HuH-7.5 (cell line): ENCODE results near the gene TCF7L2.

Experiments used
- DNase-seq: peaks from one replicate; pipeline ENCODE4 v3.0.0; 2011; ENCODE audit warnings: low spot score

The TCF7L2 gene

DNA sequence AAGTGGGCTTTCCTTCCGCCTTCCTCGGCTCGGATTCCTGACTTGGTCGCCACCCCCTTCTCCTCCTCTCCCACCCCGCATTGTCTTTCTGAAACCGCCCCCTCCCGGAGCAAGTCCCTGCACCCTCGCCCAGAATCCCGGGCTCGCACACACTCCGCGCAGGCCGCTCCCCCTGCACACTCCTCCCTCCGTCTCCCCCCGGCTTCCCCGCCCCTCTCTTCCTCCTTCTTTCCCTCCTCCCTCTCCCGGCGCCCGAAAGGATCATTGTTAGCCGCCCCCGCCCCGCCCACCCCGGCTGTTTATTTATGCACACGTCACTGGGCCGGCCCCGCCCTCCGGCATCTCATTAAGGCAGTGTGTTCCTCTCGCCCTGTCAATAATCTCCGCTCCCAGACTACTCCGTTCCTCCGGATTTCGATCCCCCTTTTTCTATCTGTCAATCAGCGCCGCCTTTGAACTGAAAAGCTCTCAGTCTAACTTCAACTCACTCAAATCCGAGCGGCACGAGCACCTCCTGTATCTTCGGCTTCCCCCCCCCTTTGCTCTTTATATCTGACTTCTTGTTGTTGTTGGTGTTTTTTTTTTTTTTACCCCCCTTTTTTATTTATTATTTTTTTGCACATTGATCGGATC is at the start of gene TCF7L2:
Gene TCF7L2 (plus strand): TSS at position 373 of the 633 bp plus-strand sequence. CDS start 510 bp downstream, outside the sequence.
- DNase-seq: peak; percentile 79

DNA sequence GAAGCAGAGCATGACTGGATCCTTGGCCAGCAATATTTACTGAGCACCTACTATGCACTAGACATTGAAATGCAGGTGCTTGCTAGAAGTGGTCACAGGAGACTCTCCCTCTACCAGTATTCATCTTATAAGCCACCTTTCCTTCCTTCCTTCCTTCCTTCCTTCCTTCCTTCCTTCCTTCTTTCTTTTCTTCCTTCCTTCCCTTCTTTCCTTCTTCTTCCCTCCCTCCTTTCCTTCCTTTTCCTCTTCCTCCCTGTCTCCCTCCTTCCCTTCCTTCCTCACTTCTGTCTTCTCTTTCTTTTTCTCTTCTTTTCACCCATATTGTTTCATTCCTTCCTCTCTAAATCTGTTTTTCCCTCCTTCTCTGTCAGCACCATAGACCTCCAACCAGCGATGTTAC is 47.3 kb upstream of the TCF7L2 start:
- DNase-seq: no peak

DNA sequence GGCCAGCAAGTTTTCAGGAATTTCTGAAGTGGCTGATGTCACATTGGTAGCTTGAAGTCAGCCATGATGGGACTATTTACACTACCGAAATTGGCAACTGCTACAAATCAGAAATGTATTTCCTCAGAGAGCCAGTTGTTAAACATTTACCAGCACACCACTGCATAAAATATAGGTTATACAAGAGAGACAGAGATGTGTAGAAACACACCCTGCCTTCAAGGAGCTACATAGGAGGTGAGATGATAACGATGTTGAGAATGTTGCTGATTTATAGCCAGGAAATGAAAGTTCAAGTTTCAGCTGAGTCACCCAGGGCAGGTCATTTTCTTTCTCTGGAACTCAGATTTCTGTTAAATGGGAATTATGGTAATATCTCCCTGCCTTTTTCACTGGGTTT is 46.0 kb upstream of the TCF7L2 start:
- no peak for DNase-seq

DNA sequence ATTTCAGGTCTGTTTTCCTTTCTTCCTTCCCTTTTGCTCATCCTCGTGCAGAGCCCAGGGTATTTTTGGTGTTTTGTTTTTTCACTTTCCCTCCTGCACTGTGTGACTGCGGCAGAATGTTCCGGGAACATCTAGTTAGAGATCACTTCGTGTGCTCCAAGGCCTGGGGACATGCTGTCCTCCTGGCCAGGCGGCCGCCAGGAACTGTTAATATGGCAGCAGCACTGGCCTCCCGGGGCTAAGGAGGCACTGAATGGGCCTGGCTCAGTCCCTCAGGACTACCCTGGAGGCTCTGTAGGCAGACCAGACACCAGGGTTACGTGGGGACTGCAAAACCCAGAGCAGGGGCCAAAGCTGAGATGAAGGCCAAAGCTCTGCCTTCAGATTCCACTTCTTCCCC is 43.1 kb upstream of the TCF7L2 start:
- no peak for DNase-seq

DNA sequence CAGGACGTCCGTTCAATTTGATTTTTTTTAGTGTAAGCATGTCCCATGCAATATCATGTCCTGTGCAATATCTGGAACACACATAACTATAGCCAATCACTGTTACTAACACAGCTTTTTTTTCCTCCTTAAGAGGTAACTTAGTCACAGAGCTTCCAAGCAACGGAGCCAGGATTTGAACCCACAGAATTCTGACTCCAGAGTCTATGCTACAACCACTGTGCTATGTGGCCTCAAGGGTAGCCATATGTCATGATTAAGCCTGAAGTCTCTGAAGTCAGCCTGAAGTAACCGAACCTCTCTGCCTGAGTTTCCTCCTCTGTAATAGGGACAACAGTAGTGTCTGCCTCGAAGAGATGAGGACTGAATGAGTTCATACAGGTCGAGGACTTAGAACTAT is 42.2 kb upstream of the TCF7L2 start:
- no peak for DNase-seq

DNA sequence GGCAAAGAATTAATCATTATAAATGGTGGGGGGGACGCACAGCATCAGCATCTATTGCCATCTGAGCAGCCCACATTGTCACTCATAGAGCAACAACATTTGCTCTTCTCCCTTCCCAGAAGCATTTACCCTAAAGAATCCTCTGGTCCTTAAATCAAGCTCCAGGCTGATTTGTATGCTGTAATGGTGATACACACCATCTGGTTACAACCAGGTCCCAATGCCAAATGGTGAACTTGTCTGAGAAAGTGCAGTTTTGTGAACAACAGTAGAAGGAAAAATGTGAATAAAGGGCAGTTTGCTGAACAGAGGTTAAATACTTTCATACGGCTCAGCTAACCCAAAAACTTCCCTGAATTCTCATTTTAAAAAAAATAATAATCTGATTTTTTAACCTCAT is 38.8 kb upstream of the TCF7L2 start:
- no peak for DNase-seq

DNA sequence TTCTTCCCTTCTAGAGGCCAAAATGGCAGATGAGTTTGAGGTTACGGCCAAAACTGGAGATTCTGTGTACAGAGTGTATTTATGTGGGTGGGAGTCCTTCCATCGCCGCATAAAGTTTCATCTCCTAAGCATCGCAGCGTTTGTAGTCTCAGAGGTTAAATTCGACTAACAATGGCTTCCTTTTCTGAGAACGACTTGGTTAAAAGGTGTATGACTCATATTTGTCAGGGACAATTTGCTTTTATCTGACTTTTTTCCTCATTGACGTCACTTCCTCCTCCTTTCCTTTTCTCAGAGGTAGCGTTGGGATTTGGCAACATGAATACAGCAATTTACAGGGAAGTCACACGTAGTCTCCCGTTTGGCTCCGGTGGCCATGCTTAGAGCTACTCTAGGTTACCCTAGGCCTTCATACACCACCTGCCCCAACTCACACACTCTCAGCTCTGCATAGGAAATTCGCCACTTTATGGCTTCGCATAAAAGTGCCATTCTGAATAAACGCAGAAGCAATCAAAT is 37.6 kb upstream of the TCF7L2 start:
- no peak for DNase-seq

DNA sequence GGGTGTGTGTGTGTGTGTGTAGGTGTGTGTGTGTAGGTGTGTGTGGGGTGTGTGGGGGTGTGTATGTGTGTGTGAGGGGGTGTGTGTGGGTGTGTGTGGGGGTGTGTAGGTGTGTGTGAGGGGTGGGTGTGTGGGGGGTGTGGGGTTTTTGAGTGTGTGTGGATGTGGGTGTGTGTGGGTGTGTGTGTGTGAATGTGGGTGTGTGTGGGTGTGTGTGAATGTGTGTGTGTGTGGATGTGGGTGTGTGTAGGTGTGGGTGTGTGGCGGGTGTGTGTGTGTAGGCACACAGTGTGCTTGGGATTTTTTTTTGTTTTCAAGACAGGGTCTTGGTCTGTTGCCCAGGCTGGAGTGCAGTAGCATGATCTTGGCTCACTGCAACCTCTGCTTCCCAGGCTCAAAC is 36.8 kb upstream of the TCF7L2 start:
- DNase-seq: no peak

DNA sequence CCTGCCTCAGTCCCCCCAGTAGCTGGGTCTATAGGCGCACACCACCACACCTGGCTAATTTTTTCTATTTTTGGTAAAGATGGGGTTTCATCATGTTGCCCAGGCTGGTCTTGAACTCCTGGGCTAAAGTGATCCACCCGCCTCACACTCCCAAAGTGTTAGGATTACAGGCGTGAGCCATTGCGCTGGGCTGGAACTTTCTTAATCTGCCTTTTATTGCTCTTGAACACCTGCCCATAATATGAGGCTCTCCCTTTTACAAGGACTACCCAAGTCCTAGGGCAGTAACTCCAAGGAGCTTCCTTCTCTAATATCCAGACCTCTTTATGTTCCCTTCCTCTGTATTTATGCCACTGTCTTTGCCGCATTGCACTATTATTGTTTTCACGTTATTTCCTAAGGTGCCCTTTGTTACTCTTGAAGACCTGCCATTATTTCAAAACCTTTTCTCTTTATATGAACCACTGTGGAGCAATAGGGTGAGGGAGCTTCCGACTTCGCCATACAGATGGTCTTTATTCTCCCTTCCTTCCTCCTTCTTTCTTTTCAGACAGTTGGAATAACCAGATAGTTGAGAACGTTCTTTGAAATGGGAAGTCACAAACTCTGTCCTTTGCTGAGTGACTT is 36.3 kb upstream of the TCF7L2 start:
- DNase-seq: no peak

DNA sequence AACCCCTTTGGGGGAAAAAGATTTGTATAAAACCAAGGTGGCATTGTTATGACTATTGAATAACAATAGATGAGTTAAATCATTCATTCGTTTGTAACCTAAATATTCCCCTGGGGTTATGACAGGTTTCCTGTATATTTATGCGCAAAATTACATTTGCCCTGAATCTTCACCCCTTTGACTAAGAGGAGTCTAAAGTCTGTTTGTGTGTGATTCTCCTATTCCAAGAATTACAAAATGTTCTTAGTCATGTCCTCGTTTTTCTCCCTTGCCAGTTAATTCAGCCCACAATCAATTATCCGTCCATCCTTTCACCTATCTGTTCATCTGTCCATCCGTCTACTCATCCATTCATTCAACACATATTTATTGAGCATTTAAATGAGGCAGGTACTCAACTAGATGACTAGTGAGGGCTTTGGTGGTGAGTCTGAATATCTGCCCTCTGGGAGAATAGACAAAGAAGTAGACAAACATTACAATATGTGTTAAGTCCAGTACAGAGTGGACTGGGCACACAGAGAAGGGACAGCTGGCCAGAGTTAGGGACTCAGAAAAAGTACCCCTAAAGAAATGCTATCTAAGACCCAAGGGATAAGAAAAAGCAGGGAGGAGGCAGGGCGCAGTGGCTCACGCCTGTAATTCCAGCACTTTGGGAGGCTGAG is 35.6 kb upstream of the TCF7L2 start:
- DNase-seq: no peak

DNA sequence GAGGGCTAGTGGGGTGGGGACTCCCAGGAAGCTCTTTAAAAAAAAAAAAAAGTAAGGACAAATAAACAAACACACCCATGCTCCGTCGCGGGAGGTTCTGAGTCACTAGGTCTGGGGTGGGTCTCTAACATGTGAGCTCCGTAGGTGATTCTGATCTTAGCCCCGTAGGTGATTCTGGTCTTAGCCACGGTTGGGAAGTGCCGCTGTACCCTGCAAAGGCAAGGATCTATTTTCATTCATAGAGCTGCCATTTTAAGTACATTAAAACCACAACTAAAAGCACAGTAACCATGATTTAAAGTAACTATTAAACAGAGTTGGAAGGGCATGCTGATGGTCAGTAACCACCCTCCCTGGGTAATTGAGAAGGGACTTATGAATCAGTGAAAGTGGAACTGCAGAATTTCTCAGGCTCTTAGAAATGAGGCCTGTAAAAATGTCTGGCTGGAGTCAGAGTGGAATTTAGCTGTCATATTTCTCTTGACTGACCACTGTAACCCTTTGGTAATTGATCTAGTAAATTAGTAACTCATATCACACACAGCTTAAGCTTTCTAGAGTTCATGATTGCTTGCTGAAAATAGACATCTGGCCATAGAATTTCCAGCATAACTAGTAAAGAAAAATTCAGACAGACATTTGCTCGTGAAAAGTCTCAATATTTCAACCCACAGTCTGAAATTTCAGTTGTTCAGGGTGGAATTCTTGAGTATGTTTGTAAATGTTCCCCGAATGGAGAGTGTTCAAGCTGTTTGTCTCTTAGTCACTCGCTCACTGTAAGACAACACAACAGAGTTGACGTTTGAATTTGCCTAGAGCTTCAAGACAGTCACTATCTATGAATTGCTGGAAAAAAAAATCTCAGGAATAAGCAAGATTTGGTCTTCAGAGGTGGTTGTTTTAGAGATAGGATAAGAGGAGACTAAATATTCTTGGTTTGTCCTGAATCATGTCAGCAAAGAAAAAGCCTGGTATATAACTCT is 34.2 kb upstream of the TCF7L2 start:
- peak; percentile 44 for DNase-seq

DNA sequence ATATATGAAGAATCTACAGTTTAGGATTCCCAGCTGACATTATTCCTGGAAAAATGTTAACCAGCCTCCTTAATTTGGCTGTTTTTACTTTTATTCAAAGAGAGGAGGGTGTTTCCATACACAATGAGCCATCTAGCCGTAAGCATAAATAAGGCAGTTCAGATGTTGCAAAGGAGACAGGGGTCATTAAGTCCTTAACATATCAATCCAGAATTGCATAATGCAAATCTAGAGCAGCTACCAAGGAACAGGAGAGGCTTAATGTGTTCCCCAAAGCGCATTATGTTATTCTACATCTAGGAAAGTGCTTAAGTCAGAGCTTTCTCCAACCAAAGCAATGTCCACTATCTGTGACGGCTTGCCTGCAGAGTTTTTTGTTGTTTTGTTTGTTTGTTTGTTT is 32.4 kb upstream of the TCF7L2 start:
- DNase-seq: no peak

DNA sequence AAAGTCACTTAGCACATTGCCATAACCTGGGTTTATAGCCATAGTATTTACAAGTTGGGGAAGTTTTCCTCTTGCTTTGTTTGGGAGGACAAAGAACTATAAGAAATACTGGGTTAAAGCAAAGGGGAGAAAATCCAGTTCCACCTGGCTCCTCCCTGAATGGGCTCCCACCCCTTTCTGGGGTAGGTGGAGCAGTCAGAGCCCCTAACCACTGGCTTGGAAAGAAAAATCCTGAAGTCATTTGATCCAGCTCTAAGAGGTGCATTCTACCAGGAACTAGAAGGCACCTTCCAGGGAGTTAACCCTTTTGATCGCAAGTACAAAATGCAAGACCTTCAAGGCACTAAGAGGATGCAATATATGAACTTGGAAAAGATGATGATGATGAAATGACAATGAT is 31.3 kb upstream of the TCF7L2 start:
- no peak for DNase-seq

DNA sequence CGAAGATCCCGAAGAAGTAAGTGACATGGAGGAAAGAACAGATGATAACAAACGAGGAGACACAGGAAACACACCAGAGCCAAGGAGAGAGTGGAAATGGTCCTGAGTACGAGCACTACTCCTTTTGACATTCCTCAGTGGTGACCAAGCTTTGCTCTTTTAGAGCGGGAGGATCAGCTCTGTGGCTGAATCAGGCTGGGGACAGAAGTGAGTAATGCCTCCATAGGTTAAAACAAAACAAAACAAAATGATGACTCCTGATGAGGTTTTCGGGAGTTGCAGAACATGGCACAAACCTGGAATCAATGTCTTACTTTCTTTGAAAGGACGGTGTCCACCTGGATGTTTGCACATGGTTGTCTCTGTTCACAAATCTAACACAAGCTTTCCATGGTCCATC is 30.3 kb upstream of the TCF7L2 start:
- DNase-seq: no peak

DNA sequence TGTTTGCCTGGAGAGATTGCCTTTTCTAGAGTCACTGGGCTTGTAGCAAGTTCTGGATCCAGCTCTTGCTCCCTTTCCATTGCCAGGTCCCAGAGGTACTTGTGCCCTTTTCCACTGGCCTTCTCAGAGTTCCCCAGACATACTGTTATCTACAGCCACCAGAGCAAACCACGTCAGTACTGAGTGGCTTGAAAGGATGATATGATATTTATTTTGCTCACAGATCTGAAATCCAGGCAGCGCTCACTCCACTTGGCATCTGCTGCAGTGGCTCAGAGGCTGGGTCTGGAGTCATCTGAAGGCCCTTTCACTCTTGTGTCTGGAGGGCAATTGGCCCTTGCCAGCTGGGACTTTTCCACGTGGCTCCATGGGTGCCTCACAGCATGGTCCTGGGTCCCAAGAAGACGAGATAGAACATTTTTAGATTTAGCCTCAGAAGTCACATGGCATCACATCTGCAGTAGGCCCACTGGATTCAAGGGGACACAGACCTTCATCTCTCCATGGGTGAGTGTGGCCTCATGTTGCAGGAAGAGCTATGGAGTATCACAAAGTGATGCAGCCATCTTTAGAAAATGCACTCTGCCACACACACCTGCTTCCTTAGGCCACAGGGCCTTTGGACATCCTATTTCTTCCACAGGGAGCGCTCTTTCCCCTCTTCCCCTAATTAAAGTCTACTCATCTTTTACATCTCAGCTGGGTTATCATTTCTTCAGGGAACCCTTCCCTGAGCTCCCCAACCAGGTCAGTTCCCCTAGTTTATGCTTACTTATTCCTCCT is 22.9 kb upstream of the TCF7L2 start:
- DNase-seq: no peak

DNA sequence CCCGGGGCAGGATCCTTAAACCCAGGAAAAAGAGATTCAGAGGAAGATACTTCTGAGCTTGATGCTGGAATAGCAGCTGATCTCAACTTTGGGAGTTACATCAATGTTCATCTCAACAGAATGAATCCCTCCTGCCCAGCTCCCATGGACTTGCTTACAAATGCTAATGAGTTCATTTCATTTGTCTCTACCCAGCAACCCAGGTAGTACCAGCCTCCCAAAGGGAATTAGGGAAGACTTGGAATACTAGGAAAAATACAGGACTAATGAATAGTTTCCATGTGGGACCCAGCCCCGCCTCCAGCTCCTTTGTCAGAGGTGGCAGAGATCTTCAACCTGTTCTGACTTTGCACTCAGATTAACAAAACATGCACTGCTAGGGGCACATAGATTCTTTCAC is 22.1 kb upstream of the TCF7L2 start:
- DNase-seq: no peak

DNA sequence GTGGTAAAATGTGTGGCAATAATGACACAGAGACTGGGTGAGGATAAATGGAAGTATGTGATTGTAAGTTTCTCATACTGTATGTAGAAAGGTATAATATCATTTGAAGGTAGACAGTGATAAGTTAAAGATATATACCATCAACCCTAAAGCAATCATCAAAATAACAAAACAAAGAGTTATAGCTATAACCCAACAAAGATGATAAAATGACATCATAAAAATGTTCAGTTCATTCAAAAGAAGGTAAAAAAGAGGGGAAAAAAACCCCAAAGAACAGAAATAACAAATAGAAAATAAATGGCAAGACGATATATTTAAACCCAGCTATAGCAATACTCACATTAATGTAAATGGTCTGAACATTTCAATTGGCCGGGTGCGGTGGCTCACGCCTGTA is 17.4 kb upstream of the TCF7L2 start:
- no peak for DNase-seq

DNA sequence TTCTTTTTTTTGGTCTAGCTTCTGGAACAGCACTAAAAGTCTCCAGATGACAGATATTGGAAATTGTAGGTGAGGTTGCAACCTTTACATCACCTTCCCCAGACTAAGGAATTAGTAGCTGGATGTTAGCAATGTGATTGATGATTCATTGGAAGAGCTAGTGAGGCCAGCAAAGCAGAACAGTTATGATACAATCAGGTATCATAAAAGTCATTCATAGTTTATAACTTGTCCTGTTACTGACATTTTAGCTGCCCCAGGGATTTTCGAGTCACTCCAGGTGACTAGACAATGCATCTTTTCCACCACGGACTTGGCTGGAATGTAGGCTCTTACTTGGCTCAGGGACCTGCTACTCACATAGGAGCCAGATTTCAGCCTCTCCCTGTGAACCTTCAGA is 15.9 kb upstream of the TCF7L2 start:
- no peak for DNase-seq

DNA sequence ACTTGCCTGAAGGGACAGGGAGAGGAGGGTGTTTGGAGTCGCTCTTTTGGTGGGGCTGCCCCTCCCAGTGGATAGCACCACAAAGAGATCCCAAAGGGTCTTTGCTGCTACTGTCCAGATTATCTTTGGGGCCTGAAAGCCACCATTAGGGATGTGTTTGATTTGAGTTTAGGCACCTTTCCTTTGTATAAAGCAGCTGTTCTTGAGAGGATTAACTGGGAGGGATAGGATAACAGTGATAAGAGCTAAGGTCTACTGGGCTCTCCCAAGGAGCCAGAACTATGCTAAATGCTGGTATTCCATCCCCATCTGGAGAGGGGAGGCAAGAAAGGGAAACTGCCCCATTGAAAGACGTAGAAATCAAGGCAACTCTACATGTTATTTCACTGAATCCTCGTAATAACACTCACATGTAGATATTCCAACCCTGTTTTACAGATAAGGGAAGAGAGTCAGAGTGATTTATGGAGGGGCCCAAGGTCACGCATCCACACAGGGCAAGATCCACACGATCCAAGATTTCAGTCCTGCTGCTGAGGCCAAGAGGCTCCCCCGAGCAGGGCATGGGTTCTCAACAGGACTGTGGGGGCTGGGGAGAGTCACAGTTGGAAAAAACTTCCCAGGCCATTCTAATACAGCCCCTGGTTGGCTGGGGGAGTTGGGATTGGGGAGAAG is 11.1 kb upstream of the TCF7L2 start:
- DNase-seq: no peak

DNA sequence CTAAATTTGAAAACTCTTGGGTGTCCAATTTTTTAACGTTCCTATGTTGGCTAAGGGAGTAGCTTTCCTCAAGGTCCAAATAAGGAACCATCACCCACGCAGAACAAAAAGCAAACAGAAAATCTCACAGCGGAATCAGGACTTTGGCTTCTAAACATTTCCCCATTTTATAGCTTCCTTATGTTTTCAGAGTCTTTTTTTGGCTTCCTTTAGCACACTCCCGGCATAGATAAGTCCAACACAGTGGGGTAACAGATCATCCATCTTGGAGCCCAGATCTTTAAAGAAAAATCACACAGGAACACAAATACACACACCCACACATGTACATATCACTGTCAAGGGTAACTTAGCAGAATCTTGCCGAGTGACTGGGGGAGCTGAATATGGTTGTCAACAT is 4.2 kb upstream of the TCF7L2 start:
- DNase-seq: no peak

DNA sequence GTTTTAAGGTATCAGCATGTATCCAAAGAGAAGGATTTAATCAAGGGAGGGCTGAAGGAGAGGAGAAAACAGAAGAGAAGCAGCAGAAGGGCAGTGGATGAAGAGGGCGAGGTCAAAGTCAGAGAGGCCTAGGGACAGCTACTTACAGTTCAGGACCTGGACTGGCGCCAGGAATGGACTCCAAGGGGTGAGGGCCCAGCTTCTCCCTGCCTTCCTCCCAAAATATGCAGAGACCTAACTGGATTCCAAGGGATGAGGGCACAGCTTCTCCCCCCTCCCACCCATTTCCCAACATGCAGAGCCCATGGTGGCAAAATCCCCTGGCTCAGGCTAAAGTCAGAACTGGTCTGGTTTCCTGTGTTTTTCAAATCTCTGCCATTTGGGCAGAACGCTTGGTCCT is 3.4 kb upstream of the TCF7L2 start:
- DNase-seq: no peak
